Measurements from ENCODE around the gene C2orf92.
"Not testable (repeated sequence)": the region's sequence is repeated elsewhere in the genome, so short reads cannot be mapped to it uniquely, and the experiment has no call there.

The C2orf92 gene

DNA sequence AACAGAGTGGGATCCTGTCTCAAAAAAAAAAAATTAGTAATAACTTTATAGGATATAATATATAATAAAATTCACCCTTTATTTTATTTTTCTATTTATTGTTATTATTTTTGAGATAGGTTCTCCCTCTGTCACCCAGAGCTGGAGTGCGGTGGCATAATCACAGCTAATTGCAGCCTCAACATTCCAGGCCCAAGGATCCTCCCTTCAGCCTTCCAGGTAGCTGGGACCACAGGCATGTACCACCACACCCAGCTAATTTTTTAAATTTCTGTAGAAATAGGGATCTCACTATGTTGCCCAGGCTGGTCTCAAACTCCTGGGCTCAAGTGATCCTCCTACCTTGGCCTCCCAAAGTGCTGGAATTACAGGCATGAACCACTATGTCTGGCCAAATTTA, 958 bp downstream of the C2orf92 start:
- H3K4me3 ChIP-seq (ENCODE audit: low read depth, low read length), result no peak overlapping the region
- TF ChIP-seq, protein P1, sequence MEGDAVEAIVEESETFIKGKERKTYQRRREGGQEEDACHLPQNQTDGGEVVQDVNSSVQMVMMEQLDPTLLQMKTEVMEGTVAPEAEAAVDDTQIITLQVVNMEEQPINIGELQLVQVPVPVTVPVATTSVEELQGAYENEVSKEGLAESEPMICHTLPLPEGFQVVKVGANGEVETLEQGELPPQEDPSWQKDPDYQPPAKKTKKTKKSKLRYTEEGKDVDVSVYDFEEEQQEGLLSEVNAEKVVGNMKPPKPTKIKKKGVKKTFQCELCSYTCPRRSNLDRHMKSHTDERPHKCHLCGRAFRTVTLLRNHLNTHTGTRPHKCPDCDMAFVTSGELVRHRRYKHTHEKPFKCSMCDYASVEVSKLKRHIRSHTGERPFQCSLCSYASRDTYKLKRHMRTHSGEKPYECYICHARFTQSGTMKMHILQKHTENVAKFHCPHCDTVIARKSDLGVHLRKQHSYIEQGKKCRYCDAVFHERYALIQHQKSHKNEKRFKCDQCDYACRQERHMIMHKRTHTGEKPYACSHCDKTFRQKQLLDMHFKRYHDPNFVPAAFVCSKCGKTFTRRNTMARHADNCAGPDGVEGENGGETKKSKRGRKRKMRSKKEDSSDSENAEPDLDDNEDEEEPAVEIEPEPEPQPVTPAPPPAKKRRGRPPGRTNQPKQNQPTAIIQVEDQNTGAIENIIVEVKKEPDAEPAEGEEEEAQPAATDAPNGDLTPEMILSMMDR (conservative IDR thresholded peaks at IDR 0.05; ENCODE audit: low read depth, low read length), result no peak
- no peak for DNase-seq (ENCODE audit: low read depth)

- TF ChIP-seq, protein P1 (conservative IDR thresholded peaks at IDR 0.05; ENCODE audit: low read depth, low read length), result no peak
- H3K4me3 ChIP-seq (ENCODE audit: low read depth, low read length), result no peak overlapping the region
- no peak for DNase-seq (ENCODE audit: low read depth)
Observed at GRCh38 chr2:97671526-97671925, 2.0 kb downstream of the C2orf92 start.

DNA sequence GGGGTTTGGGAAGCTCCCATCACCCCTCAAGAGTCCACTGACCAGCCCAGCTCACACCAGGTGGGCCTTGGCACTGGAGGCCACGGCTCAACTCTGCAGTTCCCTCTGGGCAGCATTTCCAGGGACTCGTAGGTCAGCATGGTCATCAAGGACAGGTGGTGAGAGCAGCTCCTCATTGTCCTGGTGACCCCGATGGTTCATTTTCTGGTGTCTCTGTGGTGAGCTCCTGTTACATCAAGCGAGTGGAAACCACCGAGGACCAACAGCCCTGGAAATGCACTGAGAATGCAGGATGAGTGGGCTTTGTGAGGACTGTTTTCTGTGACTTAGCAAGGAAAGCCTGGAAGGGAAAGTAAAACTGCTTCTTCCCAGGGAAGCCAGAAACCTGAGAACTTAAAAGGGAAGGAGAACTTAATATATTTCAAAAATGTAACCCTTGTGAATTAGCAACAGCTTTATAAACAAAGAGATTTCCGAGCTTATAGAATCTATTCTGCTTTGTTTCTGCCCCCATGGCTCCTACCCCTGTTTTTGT, 3.2 kb downstream of the C2orf92 start:
- peak; percentile 40 for DNase-seq (ENCODE audit: low read depth)
- H3K4me3 ChIP-seq (ENCODE audit: low read depth, low read length), result not testable (repeated sequence)

- H3K4me3 ChIP-seq (ENCODE audit: low read depth, low read length), result no peak overlapping the region
- TF ChIP-seq, protein P1 (conservative IDR thresholded peaks at IDR 0.05; ENCODE audit: low read depth, low read length), result no peak
- DNase-seq (ENCODE audit: low read depth), result peak; percentile 28
Observed at GRCh38 chr2:97673182-97673914, 3.8 kb downstream of the C2orf92 start.

- H3K4me3 ChIP-seq (ENCODE audit: low read depth, low read length), result no peak overlapping the region
- no peak for DNase-seq (ENCODE audit: low read depth)
- TF ChIP-seq, protein P1 (conservative IDR thresholded peaks at IDR 0.05; ENCODE audit: low read depth, low read length), result no peak
Observed at GRCh38 chr2:97673915-97674283, 4.4 kb downstream of the C2orf92 start.

- DNase-seq (ENCODE audit: low read depth), result no peak
- TF ChIP-seq, protein P1 (conservative IDR thresholded peaks at IDR 0.05; ENCODE audit: low read depth, low read length), result no peak
- H3K4me3 ChIP-seq (ENCODE audit: low read depth, low read length), result no peak overlapping the region
Observed at GRCh38 chr2:97675430-97676113, 6.1 kb downstream of the C2orf92 start.

DNA sequence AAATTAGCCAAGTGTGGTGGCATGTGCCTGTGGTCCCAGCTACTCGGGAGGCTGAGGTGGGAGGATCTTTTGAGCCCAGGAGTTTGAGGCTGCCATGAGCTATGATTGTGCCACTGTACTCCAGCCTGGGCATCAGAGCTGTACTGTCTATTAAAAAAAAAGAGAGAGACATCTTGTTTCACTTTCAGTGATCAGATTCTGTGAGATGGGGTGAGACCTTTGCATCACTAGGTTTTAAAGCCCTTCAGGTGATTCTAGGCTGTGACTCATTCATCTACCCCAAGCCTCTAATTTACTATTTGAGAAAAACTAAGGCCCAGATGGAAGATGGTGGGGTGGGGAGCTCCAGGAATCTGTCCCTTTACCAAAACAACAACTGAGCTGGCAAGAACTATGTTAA, 7.1 kb downstream of the C2orf92 start:
- H3K4me3 ChIP-seq (ENCODE audit: low read depth, low read length), result no peak overlapping the region
- no peak for DNase-seq (ENCODE audit: low read depth)
- TF ChIP-seq, protein P1 (conservative IDR thresholded peaks at IDR 0.05; ENCODE audit: low read depth, low read length), result no peak

Measured in choroid plexus epithelial cell (primary cell).